SU-DHL-6 (cell line): Measurements from ENCODE around the gene TMEM131L.

Experiments
- EZH2phosphoT487 ChIP-seq: fragments of 200-600 bp; sonication (generic), shearing (Covaris generic); conservative IDR thresholded peaks from 2 replicates; pipeline ENCODE4 v1.6.1; 2018; ENCODE audit warnings: mild to moderate bottlenecking, antibody characterized with exemption, low read length, moderate library complexity, mixed read lengths
- TF ChIP-seq, protein P1 (sequence below): fragments of 200-600 bp; sonication (generic); IDR thresholded peaks from one replicate; pipeline ENCODE4 v1.5.1; 2017; ENCODE audit warnings: antibody characterized with exemption, mild to moderate bottlenecking, low read length, moderate library complexity; ENCODE audit not compliant: insufficient read depth, poor library complexity, severe bottlenecking

- TF ChIP-seq, protein P1, sequence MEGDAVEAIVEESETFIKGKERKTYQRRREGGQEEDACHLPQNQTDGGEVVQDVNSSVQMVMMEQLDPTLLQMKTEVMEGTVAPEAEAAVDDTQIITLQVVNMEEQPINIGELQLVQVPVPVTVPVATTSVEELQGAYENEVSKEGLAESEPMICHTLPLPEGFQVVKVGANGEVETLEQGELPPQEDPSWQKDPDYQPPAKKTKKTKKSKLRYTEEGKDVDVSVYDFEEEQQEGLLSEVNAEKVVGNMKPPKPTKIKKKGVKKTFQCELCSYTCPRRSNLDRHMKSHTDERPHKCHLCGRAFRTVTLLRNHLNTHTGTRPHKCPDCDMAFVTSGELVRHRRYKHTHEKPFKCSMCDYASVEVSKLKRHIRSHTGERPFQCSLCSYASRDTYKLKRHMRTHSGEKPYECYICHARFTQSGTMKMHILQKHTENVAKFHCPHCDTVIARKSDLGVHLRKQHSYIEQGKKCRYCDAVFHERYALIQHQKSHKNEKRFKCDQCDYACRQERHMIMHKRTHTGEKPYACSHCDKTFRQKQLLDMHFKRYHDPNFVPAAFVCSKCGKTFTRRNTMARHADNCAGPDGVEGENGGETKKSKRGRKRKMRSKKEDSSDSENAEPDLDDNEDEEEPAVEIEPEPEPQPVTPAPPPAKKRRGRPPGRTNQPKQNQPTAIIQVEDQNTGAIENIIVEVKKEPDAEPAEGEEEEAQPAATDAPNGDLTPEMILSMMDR = no peak
- no peak for TF ChIP-seq EZH2phosphoT487
Measured at GRCh38 chr4:153519687-153520086, 53.5 kb downstream of the TMEM131L start.
